HepG2 (cell line): ENCODE measurements around the gene LMX1B.

Experiments
- ARNT ChIP-seq: fragments of 450-650 bp; IDR thresholded peaks from 2 replicates; pipeline ENCODE4 v1.6.1; 2017
- MTA3 ChIP-seq: sonication (generic); formaldehyde crosslinking; IDR thresholded peaks from 2 replicates; pipeline ENCODE4 v1.4.0; 2020; ENCODE audit warnings: missing genetic modification reagents
- ZNF788 ChIP-seq: sonication (generic); formaldehyde crosslinking; IDR thresholded peaks from 2 replicates; pipeline ENCODE4 v1.5.0; 2020; ENCODE audit warnings: mild to moderate bottlenecking, missing genetic modification reagents, borderline replicate concordance

DNA sequence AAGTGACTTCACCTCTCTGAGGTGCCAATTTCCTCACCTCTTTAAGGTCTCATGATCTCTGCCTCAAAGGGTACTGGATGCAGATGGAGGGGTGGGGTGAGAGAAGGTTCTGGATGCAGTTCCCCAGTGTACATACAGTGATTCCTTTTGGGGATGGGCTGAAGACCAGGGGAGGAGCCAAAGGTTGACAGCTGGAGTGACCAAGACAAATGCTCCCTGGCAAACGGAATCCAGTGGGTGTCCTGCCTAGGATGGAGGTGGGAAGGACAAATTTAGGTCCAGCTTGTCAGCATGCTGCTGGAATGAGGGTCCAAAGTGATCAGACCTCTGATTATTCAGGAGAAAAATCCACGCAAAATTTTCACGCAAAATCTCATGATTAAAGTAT lies 7.3 kb upstream of the LMX1B start:
- TF ChIP-seq ARNT (no peak), MTA3 (CRISPR knock-in tag) (no peak), ZNF788 (no peak)
